ENCODE data around the gene LIN7C. TPM values are rescaled to one million over a fixed set of nuclear protein-coding genes. Genes with fewer than 3 reads are reported as not detected.

Gene LIN7C
- total RNA-seq, 4 donors from 2014 or later = 29.2 to 35.6 (median 34.5) TPM

DNA sequence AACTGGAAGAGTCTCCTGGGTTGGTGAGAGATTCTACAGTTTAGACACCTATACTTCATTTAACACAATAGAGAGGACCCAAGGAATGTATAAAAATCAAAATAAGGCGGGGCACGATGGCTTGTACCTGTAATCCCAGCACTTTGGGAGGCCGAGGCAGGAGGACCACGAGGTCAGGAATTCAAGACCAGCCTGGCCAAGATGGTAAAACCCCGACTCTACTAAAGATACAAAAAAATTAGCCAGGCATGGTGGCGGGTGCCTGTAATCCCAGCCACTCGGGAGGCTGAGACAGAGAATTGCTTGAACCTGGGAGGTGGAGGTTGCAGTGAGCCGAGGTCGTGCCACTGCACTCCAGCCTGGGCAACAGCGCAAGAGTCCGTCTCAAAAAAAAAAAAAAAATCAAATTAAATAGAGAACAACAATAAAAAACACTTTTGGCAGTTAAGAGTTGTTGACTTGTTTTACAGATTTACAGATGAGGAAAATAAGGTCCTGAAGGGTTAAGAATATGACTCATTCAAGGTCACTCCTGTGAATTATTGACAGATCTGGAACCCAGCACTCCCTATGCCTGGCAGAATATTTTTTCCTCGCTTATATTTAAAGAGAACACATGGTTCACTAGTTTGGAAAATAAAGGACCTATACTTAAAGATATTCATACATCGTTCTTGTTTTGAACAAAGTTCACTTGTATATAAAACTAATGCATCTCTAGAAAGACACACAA lies 39.2 kb downstream of the LIN7C start:
- H3K4me3 ChIP-seq (ENCODE audit: low read depth, poor library complexity, severe bottlenecking) = no peak overlapping the region
- intact Hi-C loops (cut with DNase I; ENCODE audit: low total_unique reads) = no loop called here
- no peak for DNase-seq (ENCODE audit: low spot score in 2 of 2)
- TF ChIP-seq, protein P1, sequence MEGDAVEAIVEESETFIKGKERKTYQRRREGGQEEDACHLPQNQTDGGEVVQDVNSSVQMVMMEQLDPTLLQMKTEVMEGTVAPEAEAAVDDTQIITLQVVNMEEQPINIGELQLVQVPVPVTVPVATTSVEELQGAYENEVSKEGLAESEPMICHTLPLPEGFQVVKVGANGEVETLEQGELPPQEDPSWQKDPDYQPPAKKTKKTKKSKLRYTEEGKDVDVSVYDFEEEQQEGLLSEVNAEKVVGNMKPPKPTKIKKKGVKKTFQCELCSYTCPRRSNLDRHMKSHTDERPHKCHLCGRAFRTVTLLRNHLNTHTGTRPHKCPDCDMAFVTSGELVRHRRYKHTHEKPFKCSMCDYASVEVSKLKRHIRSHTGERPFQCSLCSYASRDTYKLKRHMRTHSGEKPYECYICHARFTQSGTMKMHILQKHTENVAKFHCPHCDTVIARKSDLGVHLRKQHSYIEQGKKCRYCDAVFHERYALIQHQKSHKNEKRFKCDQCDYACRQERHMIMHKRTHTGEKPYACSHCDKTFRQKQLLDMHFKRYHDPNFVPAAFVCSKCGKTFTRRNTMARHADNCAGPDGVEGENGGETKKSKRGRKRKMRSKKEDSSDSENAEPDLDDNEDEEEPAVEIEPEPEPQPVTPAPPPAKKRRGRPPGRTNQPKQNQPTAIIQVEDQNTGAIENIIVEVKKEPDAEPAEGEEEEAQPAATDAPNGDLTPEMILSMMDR (IDR thresholded peaks at IDR 0.05) = no peak
- TF ChIP-seq POLR2A (IDR thresholded peaks at IDR 0.05) = no peak
- 78 to 84% methylated on average over 13 of the region's 13 CpGs for WGBS, 2 donors

DNA sequence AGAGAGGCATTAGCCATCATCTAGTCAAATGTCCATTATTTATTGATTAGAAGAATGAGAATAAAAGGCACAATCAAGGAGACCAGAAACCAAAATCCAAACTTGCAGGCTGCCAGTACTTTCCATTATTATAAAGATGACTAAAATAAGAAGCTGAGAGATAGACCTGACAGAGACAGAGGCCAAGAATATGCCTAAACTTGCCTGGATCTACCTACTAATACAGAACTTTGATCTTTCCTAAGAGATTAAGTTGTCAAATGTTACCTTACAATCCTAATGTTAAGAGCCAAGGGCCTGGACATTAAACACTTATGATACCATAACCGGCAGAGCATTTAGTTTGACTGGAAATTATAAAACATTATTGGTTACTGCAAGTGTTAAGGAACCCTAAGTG lies 40.2 kb downstream of the LIN7C start:
- TF ChIP-seq, protein P1 (IDR thresholded peaks at IDR 0.05) = no peak
- TF ChIP-seq POLR2A (IDR thresholded peaks at IDR 0.05) = no peak
- no peak overlapping the region for H3K4me3 ChIP-seq (ENCODE audit: low read depth, poor library complexity, severe bottlenecking)
- intact Hi-C loops (cut with DNase I; ENCODE audit: low total_unique reads) = no loop called here
- no peak for DNase-seq (ENCODE audit: low spot score in 2 of 2)
- 37 to 46% methylated on average over 1 of the region's 1 CpG for WGBS, 2 donors

DNA sequence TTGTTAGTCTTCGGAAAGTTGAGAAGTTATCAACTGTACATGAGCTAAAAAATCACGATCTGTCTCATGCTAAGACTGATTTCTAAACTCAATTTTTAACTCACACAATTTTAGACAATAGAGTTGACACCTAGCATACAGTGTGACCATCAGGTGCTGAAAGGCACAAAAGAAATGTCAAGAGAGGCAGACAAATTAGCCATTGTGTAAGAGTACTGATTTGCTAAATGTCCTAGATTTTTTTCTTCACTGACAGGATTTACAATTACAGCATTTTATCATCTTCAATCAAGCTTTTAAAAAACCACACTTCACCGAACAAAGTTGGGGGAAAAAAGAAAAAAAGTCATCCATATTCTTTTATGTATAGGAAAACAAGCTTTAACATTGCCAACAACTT lies 40.9 kb downstream of the LIN7C start:
- intact Hi-C loops (cut with DNase I; ENCODE audit: low total_unique reads) = no loop called here
- WGBS, 2 donors = 40 to 47% methylated on average over 3 of the region's 3 CpGs
- DNase-seq (ENCODE audit: low spot score in 2 of 2) = no peak
- no peak for TF ChIP-seq POLR2A (IDR thresholded peaks at IDR 0.05)
- TF ChIP-seq, protein P1 (IDR thresholded peaks at IDR 0.05) = no peak
- no peak overlapping the region for H3K4me3 ChIP-seq (ENCODE audit: low read depth, poor library complexity, severe bottlenecking)

DNA sequence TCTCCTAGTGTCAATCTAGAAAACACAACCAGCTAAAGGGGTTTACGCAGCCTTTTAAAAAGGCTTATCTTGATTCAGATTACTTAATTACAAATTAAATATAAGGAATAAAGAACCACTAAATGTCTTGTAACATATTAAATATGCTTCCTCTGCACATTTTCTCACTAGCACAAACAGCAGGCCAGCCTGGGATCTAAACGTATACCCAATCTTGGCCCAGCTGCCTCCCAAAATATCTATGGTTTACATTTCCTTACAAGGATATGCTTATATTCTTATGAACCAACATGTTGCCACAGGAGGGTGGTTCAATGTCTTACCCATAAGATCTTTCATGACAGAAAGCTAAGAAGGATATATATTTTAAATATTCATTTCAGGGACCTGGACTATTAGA lies 41.7 kb downstream of the LIN7C start:
- H3K4me3 ChIP-seq (ENCODE audit: low read depth, poor library complexity, severe bottlenecking) = no peak overlapping the region
- intact Hi-C loops (cut with DNase I; ENCODE audit: low total_unique reads) = no loop called here
- no peak for DNase-seq (ENCODE audit: low spot score in 2 of 2)
- 47 to 57% methylated on average over 2 of the region's 2 CpGs for WGBS, 2 donors
- no peak for TF ChIP-seq POLR2A (IDR thresholded peaks at IDR 0.05)
- TF ChIP-seq, protein P1 (IDR thresholded peaks at IDR 0.05) = no peak

DNA sequence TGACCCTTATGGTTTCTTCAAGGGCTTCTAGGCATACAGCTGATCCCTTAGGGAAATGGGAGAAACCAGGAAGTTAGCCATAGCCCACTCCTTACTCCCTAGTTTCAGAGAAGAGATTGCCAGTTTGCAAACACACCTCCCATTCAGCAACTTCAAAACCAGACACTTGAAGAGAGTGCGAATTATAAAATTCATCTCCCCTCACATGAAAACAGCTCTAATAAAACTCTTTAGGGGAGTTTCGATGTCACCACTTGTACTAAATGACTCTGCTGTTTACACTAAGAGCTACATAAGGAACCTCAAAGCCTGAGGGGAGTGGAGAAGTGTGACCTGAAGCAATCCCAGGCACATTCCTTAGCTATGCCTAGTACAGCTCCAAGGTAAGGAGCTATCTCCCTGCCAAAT lies 42.3 kb downstream of the LIN7C start:
- TF ChIP-seq, protein P1 (IDR thresholded peaks at IDR 0.05) = no peak
- no peak for TF ChIP-seq POLR2A (IDR thresholded peaks at IDR 0.05)
- intact Hi-C loops (cut with DNase I; ENCODE audit: low total_unique reads) = no loop called here
- DNase-seq (ENCODE audit: low spot score in 2 of 2) = no peak
- WGBS, 2 donors = 46 to 57% methylated on average over 2 of the region's 2 CpGs
- no peak overlapping the region for H3K4me3 ChIP-seq (ENCODE audit: low read depth, poor library complexity, severe bottlenecking)

DNA sequence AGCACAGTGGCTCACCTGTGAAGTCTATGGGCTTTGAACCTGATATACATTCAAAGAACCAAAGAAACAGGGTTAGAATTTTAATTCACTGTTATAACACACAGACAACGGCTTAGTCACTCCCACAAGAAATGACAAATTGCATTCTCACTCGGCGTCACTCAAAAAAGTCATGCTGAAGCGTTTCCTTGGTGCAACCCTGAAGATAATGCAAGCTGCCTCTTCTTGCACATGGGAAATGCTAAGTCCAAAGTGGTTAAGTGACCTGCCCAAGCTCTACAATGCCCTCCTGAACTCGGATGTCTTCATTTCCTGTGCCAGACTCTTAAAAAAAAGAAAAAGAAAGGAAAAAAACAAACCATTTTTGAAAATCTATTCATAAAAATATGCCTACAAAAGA lies 44.0 kb downstream of the LIN7C start:
- intact Hi-C loops (cut with DNase I; ENCODE audit: low total_unique reads) = no loop called here
- no peak for DNase-seq (ENCODE audit: low spot score in 2 of 2)
- H3K4me3 ChIP-seq (ENCODE audit: low read depth, poor library complexity, severe bottlenecking) = no peak overlapping the region
- TF ChIP-seq, protein P1 (IDR thresholded peaks at IDR 0.05) = no peak
- no peak for TF ChIP-seq POLR2A (IDR thresholded peaks at IDR 0.05)
- WGBS, 2 donors = 44 to 55% methylated on average over 5 of the region's 5 CpGs
